ENCODE results near the gene JADE2.

Gene JADE2

GRCh38 chr5:134504629-134505300 lies 20.7 kb upstream of the JADE2 start:
- no peak for TF ChIP-seq NFIC (IDR thresholded peaks at IDR 0.05)
- TF ChIP-seq FOXM1 (IDR thresholded peaks at IDR 0.05; ENCODE audit: borderline replicate concordance, low read depth) = no peak
- no peak for TF ChIP-seq CREB1 (IDR thresholded peaks at IDR 0.05; ENCODE audit: low read depth)
- TF ChIP-seq TEAD4 (IDR thresholded peaks at IDR 0.05) = no peak
- no peak for TF ChIP-seq ZBTB7A (IDR thresholded peaks at IDR 0.05; ENCODE audit: low read depth)
- no peak for TF ChIP-seq CEBPB (IDR thresholded peaks at IDR 0.05)
- no peak for TF ChIP-seq RAD21 (IDR thresholded peaks at IDR 0.05; ENCODE audit: low read depth)
- no peak for TF ChIP-seq EP300 (IDR thresholded peaks at IDR 0.05; ENCODE audit: borderline replicate concordance)
- no peak for TF ChIP-seq YY1 (IDR thresholded peaks at IDR 0.05; ENCODE audit: low read depth)
- TF ChIP-seq REST (IDR thresholded peaks at IDR 0.05; ENCODE audit: low read depth) = no peak
- TF ChIP-seq TAF1 (IDR thresholded peaks at IDR 0.05; ENCODE audit: low read depth) = no peak
- TF ChIP-seq TCF12 (IDR thresholded peaks at IDR 0.05; ENCODE audit: low read depth) = no peak
- TF ChIP-seq, protein P1, sequence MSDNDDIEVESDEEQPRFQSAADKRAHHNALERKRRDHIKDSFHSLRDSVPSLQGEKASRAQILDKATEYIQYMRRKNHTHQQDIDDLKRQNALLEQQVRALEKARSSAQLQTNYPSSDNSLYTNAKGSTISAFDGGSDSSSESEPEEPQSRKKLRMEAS (IDR thresholded peaks at IDR 0.05) = no peak
- no peak for TF ChIP-seq EGR1 (IDR thresholded peaks at IDR 0.05)
- no peak for TF ChIP-seq USF1 (IDR thresholded peaks at IDR 0.05)

- TF ChIP-seq USF1 (IDR thresholded peaks at IDR 0.05) (no peak), TCF12 (IDR thresholded peaks at IDR 0.05; ENCODE audit: low read depth) (no peak), CREB1 (IDR thresholded peaks at IDR 0.05; ENCODE audit: low read depth) (no peak), TEAD4 (IDR thresholded peaks at IDR 0.05) (peak; percentile 32; the same call in 1 of the 2 replicates), TAF1 (IDR thresholded peaks at IDR 0.05; ENCODE audit: low read depth) (0 out of 2 replicates have a peak, but pooled peaks have one; percentile 25), FOXM1 (IDR thresholded peaks at IDR 0.05; ENCODE audit: borderline replicate concordance, low read depth) (no peak), EGR1 (IDR thresholded peaks at IDR 0.05) (no peak), CEBPB (IDR thresholded peaks at IDR 0.05) (no peak), NFIC (IDR thresholded peaks at IDR 0.05) (no peak), RAD21 (IDR thresholded peaks at IDR 0.05; ENCODE audit: low read depth) (no peak), ZBTB7A (IDR thresholded peaks at IDR 0.05; ENCODE audit: low read depth) (0 out of 2 replicates have a peak, but pooled peaks have one; percentile 34), REST (IDR thresholded peaks at IDR 0.05; ENCODE audit: low read depth) (no peak), EP300 (IDR thresholded peaks at IDR 0.05; ENCODE audit: borderline replicate concordance) (peak; percentile 37; the same call in 1 of the 2 replicates), YY1 (IDR thresholded peaks at IDR 0.05; ENCODE audit: low read depth) (no peak)
- TF ChIP-seq, protein P1 (IDR thresholded peaks at IDR 0.05) = 0 out of 2 replicates have a peak, but pooled peaks have one; percentile 28
Measured at GRCh38 chr5:134506054-134507039, 19.1 kb upstream of the JADE2 start.

DNA sequence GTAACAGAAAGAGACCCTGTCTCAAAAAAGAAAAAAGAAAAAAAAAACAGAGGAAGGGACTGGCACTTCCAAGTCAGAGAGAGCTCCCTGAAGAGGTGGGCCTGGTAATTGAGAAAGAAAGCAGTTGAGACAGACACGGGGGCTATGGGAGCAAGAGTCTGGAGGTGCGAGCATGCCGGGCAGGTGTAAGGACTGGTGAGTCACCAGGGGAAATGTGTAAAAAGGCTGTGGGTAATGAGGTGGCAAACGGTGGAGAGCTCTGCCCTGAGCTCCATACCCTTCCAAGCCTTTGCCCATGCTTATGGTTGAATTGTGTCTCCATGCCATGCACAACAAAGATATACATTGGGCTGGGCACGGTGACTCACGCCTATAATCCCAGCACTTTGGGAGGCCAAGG lies 18.0 kb upstream of the JADE2 start:
- TF ChIP-seq EP300 (IDR thresholded peaks at IDR 0.05; ENCODE audit: borderline replicate concordance) (no peak), TCF12 (IDR thresholded peaks at IDR 0.05; ENCODE audit: low read depth) (no peak), USF1 (IDR thresholded peaks at IDR 0.05) (no peak), NFIC (IDR thresholded peaks at IDR 0.05) (no peak), TAF1 (IDR thresholded peaks at IDR 0.05; ENCODE audit: low read depth) (no peak), RAD21 (IDR thresholded peaks at IDR 0.05; ENCODE audit: low read depth) (no peak), FOXM1 (IDR thresholded peaks at IDR 0.05; ENCODE audit: borderline replicate concordance, low read depth) (no peak), EGR1 (IDR thresholded peaks at IDR 0.05) (no peak), TEAD4 (IDR thresholded peaks at IDR 0.05) (no peak), CEBPB (IDR thresholded peaks at IDR 0.05) (no peak), YY1 (IDR thresholded peaks at IDR 0.05; ENCODE audit: low read depth) (no peak), REST (IDR thresholded peaks at IDR 0.05; ENCODE audit: low read depth) (no peak), ZBTB7A (IDR thresholded peaks at IDR 0.05; ENCODE audit: low read depth) (no peak), CREB1 (IDR thresholded peaks at IDR 0.05; ENCODE audit: low read depth) (no peak)
- TF ChIP-seq, protein P1 (IDR thresholded peaks at IDR 0.05) = no peak

Measured in Ishikawa (cell line).